Thyroid gland (tissue), 4 donors: ENCODE measurements around the gene GNPDA1. TPM values are rescaled to one million over a fixed set of nuclear protein-coding genes. Genes with fewer than 3 reads are reported as not detected.
"Not testable (repeated sequence)": the region's sequence is repeated elsewhere in the genome, so short reads cannot be mapped to it uniquely, and the experiment has no call there.

Experiments used
- DNase-seq, 2 donors: peaks; one replicate each; pipeline ENCODE4 v3.0.0-alpha.2; 2019
- H3K27ac ChIP-seq, 3 donors: fragments of 200-600 bp; sonication (generic); 1 replicate in 2 of 3; 2 replicates in 1 of 3; pipeline ENCODE4 v1.5.1; 2016 to 2019; ENCODE audit warnings: mild to moderate bottlenecking in 1 of 3, moderate library complexity in 1 of 3
- H3K27me3 ChIP-seq: fragments of 200-600 bp; sonication (generic); one replicate; pipeline ENCODE4 v1.5.1; 2019
- H3K36me3 ChIP-seq, 2 donors: fragments of 200-600 bp; sonication (generic); one replicate each; pipeline ENCODE4 v1.5.1; 2016 to 2019
- H3K4me1 ChIP-seq, 2 donors: fragments of 200-600 bp; sonication (generic); one replicate each; pipeline ENCODE4 v1.5.1; 2017 to 2019
- H3K4me3 ChIP-seq, 3 donors: fragments of 200-600 bp; sonication (generic); replicated peaks in 1 of 3; 1 replicate in 2 of 3; 2 replicates in 1 of 3; pipeline ENCODE4 v1.5.1; 2016; ENCODE audit warnings: mild to moderate bottlenecking in 1 of 3
- H3K9me3 ChIP-seq: fragments of 200-600 bp; sonication (generic); one replicate; pipeline ENCODE4 v1.5.1; 2017
- POLR2A ChIP-seq, 2 donors: fragments of 450-650 bp; IDR thresholded peaks; one replicate each; pipeline ENCODE4 v1.6.1; 2017; ENCODE audit warnings: antibody characterized with exemption in 2 of 2, mild to moderate bottlenecking in 2 of 2, moderate library complexity in 1 of 2
- WGBS, 2 donors: methylation state at CpG; one replicate each; pipeline ENCODE4 v1.1.5; 2017; 5-methylcytosine and 5-hydroxymethylcytosine counted together
- intact Hi-C: fragments of 100-400 bp; cut with DNase I; formaldehyde crosslinking; loops from one replicate; pipeline ENCODE4 v1.15.1; 2023
- total RNA-seq, 4 donors: library from RNA; depleted of rRNA; stranded (reverse); fragments of >200 nt; gene quantifications; one replicate each; pipeline ENCODE4 v1.2.3, GENCODE V29; 2016
- TF ChIP-seq, protein P1 (sequence below), 6 experiments: fragments of 200-600 bp in 3 of 6; fragments of 450-650 bp in 3 of 6; sonication (generic) in 3 of 6; IDR thresholded peaks; one replicate each; pipeline ENCODE4 v1.5.1; 2016 to 2019; ENCODE audit warnings: antibody characterized with exemption in 6 of 6, mild to moderate bottlenecking in 2 of 6, inconsistent platforms in 1 of 6, moderate library complexity in 1 of 6

GNPDA1 gene
- total RNA-seq, 4 donors from 2014 or later = 28.8 to 56.3 (median 45.8) TPM

DNA sequence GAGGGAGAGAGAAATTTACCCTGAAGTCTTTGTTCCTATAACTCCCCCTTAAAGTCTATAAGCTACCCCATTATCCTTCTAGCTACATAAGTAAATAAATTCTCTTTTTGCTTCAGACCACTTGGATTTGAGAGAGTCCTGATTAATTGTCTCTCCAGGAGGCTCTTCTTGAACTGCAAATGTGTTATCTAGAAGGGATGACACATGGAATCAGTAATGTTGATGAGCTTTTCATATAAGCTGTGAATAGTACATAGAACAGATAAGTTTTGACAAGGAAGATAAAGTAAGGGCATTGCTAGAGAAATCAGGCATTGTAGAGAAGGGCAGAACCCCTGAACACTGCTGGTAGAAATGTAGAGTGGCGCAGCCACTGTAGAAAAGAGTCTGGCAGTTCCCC, 42.5 kb upstream of the GNPDA1 start:
- no peak overlapping the region for H3K4me3 ChIP-seq
- no peaks in the 10 kb centered on the region for H3K27me3 ChIP-seq
- 95 to 100% methylated on average over 1 of the region's 1 CpG for WGBS, 2 donors
- no peak overlapping the region for H3K27ac ChIP-seq
- no peaks in the 10 kb centered on the region for H3K9me3 ChIP-seq
- DNase-seq = no peak
- intact Hi-C loops = no loop called here
- no peak for TF ChIP-seq POLR2A (IDR thresholded peaks at IDR 0.05)
- TF ChIP-seq, protein P1, sequence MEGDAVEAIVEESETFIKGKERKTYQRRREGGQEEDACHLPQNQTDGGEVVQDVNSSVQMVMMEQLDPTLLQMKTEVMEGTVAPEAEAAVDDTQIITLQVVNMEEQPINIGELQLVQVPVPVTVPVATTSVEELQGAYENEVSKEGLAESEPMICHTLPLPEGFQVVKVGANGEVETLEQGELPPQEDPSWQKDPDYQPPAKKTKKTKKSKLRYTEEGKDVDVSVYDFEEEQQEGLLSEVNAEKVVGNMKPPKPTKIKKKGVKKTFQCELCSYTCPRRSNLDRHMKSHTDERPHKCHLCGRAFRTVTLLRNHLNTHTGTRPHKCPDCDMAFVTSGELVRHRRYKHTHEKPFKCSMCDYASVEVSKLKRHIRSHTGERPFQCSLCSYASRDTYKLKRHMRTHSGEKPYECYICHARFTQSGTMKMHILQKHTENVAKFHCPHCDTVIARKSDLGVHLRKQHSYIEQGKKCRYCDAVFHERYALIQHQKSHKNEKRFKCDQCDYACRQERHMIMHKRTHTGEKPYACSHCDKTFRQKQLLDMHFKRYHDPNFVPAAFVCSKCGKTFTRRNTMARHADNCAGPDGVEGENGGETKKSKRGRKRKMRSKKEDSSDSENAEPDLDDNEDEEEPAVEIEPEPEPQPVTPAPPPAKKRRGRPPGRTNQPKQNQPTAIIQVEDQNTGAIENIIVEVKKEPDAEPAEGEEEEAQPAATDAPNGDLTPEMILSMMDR (IDR thresholded peaks at IDR 0.05) = no peak
- no peaks in the 10 kb centered on the region for H3K36me3 ChIP-seq
- peaks cover 3 to 18% of the 10 kb centered on the region in 2 donors for H3K4me1 ChIP-seq

GRCh38 chr5:142053426-142054151, 40.8 kb upstream of the GNPDA1 start:
- Histone ChIP-seq H3K4me1 (peaks cover 3 to 18% of the 10 kb centered on the region in 2 donors), H3K4me3 (no peak overlapping the region), H3K36me3 (no peaks in the 10 kb centered on the region), H3K27me3 (no peaks in the 10 kb centered on the region), H3K9me3 (no peaks in the 10 kb centered on the region), H3K27ac (peak overlapping the region; percentile 18 to 46 (median 21))
- peak; percentile 23 to 33 for DNase-seq
- intact Hi-C loops = no loop called here
- no peak for TF ChIP-seq POLR2A (IDR thresholded peaks at IDR 0.05)
- TF ChIP-seq, protein P1 (IDR thresholded peaks at IDR 0.05) = no peak
- 35 to 45% methylated on average over 4 of the region's 4 CpGs for WGBS, 2 donors

- H3K9me3 ChIP-seq, H3K36me3 ChIP-seq, intact Hi-C loops, H3K4me3 ChIP-seq, DNase-seq, H3K27ac ChIP-seq, H3K27me3 ChIP-seq: not testable (repeated sequence)
- H3K4me1 ChIP-seq = peaks cover 0 to 13% of the 10 kb centered on the region in 2 donors
- 94 to 99% methylated on average over 4 of the region's 4 CpGs for WGBS, 2 donors
Measured at GRCh38 chr5:142052026-142052425, 39.2 kb upstream of the GNPDA1 start.

DNA sequence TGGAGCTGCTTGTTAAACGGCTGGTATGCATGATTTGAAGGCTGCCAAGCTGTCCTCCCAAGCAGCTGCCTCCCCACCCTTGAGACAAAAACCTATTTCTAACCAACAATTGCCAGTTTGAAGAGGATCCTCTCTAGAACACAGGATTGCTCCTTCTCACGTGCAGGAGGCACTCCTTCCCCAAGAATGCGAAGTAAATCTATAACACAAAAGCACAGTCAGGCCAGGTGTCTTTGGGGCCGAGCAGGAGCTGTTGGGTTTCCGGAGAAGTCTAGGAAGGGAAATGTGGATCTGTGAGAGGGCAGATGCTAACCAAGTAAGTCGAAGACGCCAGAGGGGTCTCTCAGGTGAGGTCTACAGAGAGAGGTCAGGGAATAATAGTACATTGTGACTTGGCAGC, 35.4 kb upstream of the GNPDA1 start:
- Histone ChIP-seq H3K36me3 (no peaks in the 10 kb centered on the region), H3K27me3 (no peaks in the 10 kb centered on the region), H3K4me1 (peaks cover 0 to 4% of the 10 kb centered on the region in 2 donors), H3K27ac (no peak overlapping the region), H3K4me3 (no peak overlapping the region), H3K9me3 (no peaks in the 10 kb centered on the region)
- no peak for TF ChIP-seq POLR2A (IDR thresholded peaks at IDR 0.05)
- TF ChIP-seq, protein P1 (IDR thresholded peaks at IDR 0.05) = no peak
- intact Hi-C loops = no loop called here
- 59 to 69% methylated on average over 7 of the region's 7 CpGs for WGBS, 2 donors
- no peak for DNase-seq

DNA sequence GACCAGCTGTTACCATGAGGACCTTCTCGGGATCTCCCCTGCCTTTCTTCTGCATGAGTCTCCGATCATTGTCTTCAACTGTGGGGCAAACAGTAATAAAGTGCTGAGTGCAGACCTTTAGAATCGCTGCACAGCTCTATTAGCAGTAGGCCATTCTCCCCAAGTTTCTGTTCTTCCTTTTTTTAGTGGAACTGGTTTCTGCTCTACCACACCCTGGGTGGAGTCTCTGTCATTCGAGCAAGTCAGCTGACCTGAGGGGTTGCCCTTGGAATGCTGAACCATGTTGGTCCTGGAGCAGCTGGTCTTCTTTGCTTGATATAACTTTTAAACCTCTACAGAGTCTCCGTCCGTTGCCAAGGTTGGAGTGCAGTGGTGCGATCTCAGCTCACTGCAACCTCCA, 33.4 kb upstream of the GNPDA1 start:
- intact Hi-C loops = no loop called here
- TF ChIP-seq, protein P1 (IDR thresholded peaks at IDR 0.05) = no peak
- no peak for TF ChIP-seq POLR2A (IDR thresholded peaks at IDR 0.05)

GRCh38 chr5:142040881-142041280, 28.1 kb upstream of the GNPDA1 start:
- H3K36me3 ChIP-seq, H3K4me1 ChIP-seq, H3K4me3 ChIP-seq, H3K27ac ChIP-seq, DNase-seq, H3K9me3 ChIP-seq, intact Hi-C loops, H3K27me3 ChIP-seq: not testable (repeated sequence)
- 87 to 97% methylated on average over 6 of the region's 6 CpGs for WGBS, 2 donors

More for the DNA sequence above, 33.4 kb upstream of the GNPDA1 start:
- H3K27ac ChIP-seq = no peak overlapping the region
- WGBS, 2 donors = 83 to 87% methylated on average over 7 of the region's 7 CpGs
- H3K4me1 ChIP-seq = no peaks in the 10 kb centered on the region
- no peaks in the 10 kb centered on the region for H3K27me3 ChIP-seq
- H3K36me3 ChIP-seq = no peaks in the 10 kb centered on the region
- no peaks in the 10 kb centered on the region for H3K9me3 ChIP-seq
- no peak overlapping the region for H3K4me3 ChIP-seq
- no peak for DNase-seq
